ENCODE results near the gene POLR3H.
"Not testable (repeated sequence)": the region's sequence is repeated elsewhere in the genome, so short reads cannot be mapped to it uniquely, and the experiment has no call there.

The POLR3H gene

GRCh38 chr22:41543854-41544670, at the start of gene POLR3H:
Gene POLR3H (minus strand): TSS chr22:41544470. CDS start chr22:41544101, 369 bp downstream.
- H3K4me3 ChIP-seq (ENCODE audit: low read depth, low read length) = peak within 1 kb of the TSS; percentile 75
- TF ChIP-seq CTCF (IDR thresholded peaks at IDR 0.05; ENCODE audit: low read depth, low read length, missing control alignments) = peak; percentile 65
- in situ Hi-C loops (cut with HindIII; ENCODE audit: low sequenced_read_pairs) = no loop called here
- DNase-seq (ENCODE audit: low read depth) = peak; percentile 92

- DNase-seq (ENCODE audit: low read depth); H3K4me3 ChIP-seq (ENCODE audit: low read depth, low read length); in situ Hi-C loops (cut with HindIII; ENCODE audit: low sequenced_read_pairs): not testable (repeated sequence)
These were observed 49.2 kb upstream of the POLR3H start for GRCh38 chr22:41593336-41593960.

GRCh38 chr22:41589391-41590241, 45.3 kb upstream of the POLR3H start, which contains the start of gene PMM1:
Gene PMM1 (minus strand): TSS chr22:41589840. CDS start chr22:41589805, 35 bp downstream.
- peak; percentile 98 for DNase-seq (ENCODE audit: low read depth)
- no peak for TF ChIP-seq CTCF (IDR thresholded peaks at IDR 0.05; ENCODE audit: low read depth, low read length, missing control alignments)
- H3K4me3 ChIP-seq (ENCODE audit: low read depth, low read length) = peak within 1 kb of the TSS; percentile 88
- in situ Hi-C loops (cut with HindIII; ENCODE audit: low sequenced_read_pairs) = no loop called here

- no peak for TF ChIP-seq CTCF (IDR thresholded peaks at IDR 0.05; ENCODE audit: low read depth, low read length, missing control alignments)
- no peak overlapping the region for H3K4me3 ChIP-seq (ENCODE audit: low read depth, low read length)
- in situ Hi-C loops (cut with HindIII; ENCODE audit: low sequenced_read_pairs) = no loop called here
- DNase-seq (ENCODE audit: low read depth) = no peak
These were observed 43.1 kb upstream of the POLR3H start for GRCh38 chr22:41587347-41587723.

- no peak for DNase-seq (ENCODE audit: low read depth)
- in situ Hi-C loops (cut with HindIII; ENCODE audit: low sequenced_read_pairs) = no loop called here
- TF ChIP-seq CTCF (IDR thresholded peaks at IDR 0.05; ENCODE audit: low read depth, low read length, missing control alignments) = no peak
- no peak overlapping the region for H3K4me3 ChIP-seq (ENCODE audit: low read depth, low read length)
These were observed 41.6 kb upstream of the POLR3H start for GRCh38 chr22:41585898-41586297.

GRCh38 chr22:41584881-41585280, 40.6 kb upstream of the POLR3H start:
- TF ChIP-seq CTCF (IDR thresholded peaks at IDR 0.05; ENCODE audit: low read depth, low read length, missing control alignments) = no peak
- DNase-seq (ENCODE audit: low read depth) = no peak
- in situ Hi-C loops (cut with HindIII; ENCODE audit: low sequenced_read_pairs) = no loop called here
- no peak overlapping the region for H3K4me3 ChIP-seq (ENCODE audit: low read depth, low read length)
